GM12878 (cell line): ENCODE results near the gene CCDC9. TPM values are rescaled to one million over a fixed set of nuclear protein-coding genes. Genes with fewer than 3 reads are reported as not detected.
A peak's percentile ranks its signal among the peaks of the same experiment; 100 is the strongest.

Experiments used
- ATF3 ChIP-seq: IDR thresholded peaks from 2 replicates; pipeline ENCODE4 v1.6.1; 2011; ENCODE audit warnings: low read depth, mild to moderate bottlenecking, low read length, moderate library complexity, borderline replicate concordance; ENCODE audit errors: extremely low read depth
- BHLHE40 ChIP-seq, 2 experiments: fragments of 450-650 bp in 1 of 2; IDR thresholded peaks; 2 replicates each; pipeline ENCODE4 v1.6.1; 2011 to 2017; ENCODE audit warnings: low read depth in 2 of 2, borderline replicate concordance in 1 of 2, improper control_type of control experiment in 1 of 2, low read length in 1 of 2, mild to moderate bottlenecking in 1 of 2
- CREB1 ChIP-seq: IDR thresholded peaks from 2 replicates; pipeline ENCODE4 v1.6.1; 2012; ENCODE audit warnings: low read depth, mild to moderate bottlenecking, inconsistent platforms
- CUX1 ChIP-seq: IDR thresholded peaks from 2 replicates; pipeline ENCODE4 v1.6.1; 2012; ENCODE audit warnings: improper control_type of control experiment, low read depth, low read length; ENCODE audit not compliant: insufficient replicate concordance
- FOXK2 ChIP-seq: fragments of 450-650 bp; IDR thresholded peaks from 2 replicates; pipeline ENCODE4 v1.6.1; 2017; ENCODE audit warnings: mild to moderate bottlenecking, moderate library complexity
- HDGF ChIP-seq: fragments of 450-650 bp; IDR thresholded peaks from 2 replicates; pipeline ENCODE4 v1.6.1; 2016; ENCODE audit warnings: antibody characterized with exemption
- IKZF1 ChIP-seq: fragments of 450-650 bp; conservative IDR thresholded peaks from 2 replicates; pipeline ENCODE4 v1.6.1; 2017; ENCODE audit warnings: antibody characterized with exemption, mild to moderate bottlenecking
- NR2F1 ChIP-seq: fragments of 450-650 bp; conservative IDR thresholded peaks from 2 replicates; pipeline ENCODE4 v1.6.1; 2017; ENCODE audit warnings: mild to moderate bottlenecking
- PAX5 ChIP-seq: IDR thresholded peaks from 2 replicates; pipeline ENCODE4 v1.6.1; 2011; ENCODE audit warnings: low read depth, low read length, borderline replicate concordance
- PML ChIP-seq: IDR thresholded peaks from 2 replicates; pipeline ENCODE4 v1.6.1; 2012; ENCODE audit warnings: low read length, inconsistent platforms
- POLR2A ChIP-seq: IDR thresholded peaks from 2 replicates; pipeline ENCODE4 v1.6.1; 2011; ENCODE audit warnings: low read depth, mild to moderate bottlenecking, low read length
- SREBF2 ChIP-seq: IDR thresholded peaks from 2 replicates; pipeline ENCODE4 v1.6.1; 2012; ENCODE audit warnings: mild to moderate bottlenecking, low read length
- SRF ChIP-seq, 2 experiments: IDR thresholded peaks; 2 replicates each; pipeline ENCODE4 v1.6.1; 2011; ENCODE audit warnings: low read depth in 2 of 2, low read length in 2 of 2, mild to moderate bottlenecking in 1 of 2, moderate library complexity in 1 of 2
- ZBTB4 ChIP-seq: fragments of 450-650 bp; formaldehyde crosslinking; IDR thresholded peaks from 2 replicates; pipeline ENCODE4 v1.4.0; 2022; ENCODE audit warnings: mild to moderate bottlenecking, moderate library complexity
- ZNF592 ChIP-seq: fragments of 450-650 bp; IDR thresholded peaks from 2 replicates; pipeline ENCODE4 v1.6.1; 2017; ENCODE audit warnings: mild to moderate bottlenecking, moderate library complexity
- polyA plus RNA-seq, 11 experiments: library from polyadenylated mRNA; depleted of rRNA in 4 of 11; unstranded in 6 of 11; stranded (reverse) in 5 of 11; fragments of >200 nt; fragmentation: Nextera tagmentation in 4 of 11; fragmentation: Illumina TruSeq in 1 of 11; extraction: Ambion mirVana in 4 of 11; extraction: Trizol in 1 of 11; gene quantifications; 1 replicate in 1 of 11; 2 replicates in 10 of 11; pipeline versions ENCODE4 v1.2.1 to v1.2.3, GENCODE V29; 2011 to 2016; ENCODE audit warnings: inconsistent platforms in 2 of 11, missing spikeins in 2 of 11, low read depth in 1 of 11
- total RNA-seq, 4 experiments: library from RNA; depleted of rRNA in 3 of 4; stranded (reverse); fragments of >200 nt in 3 of 4; fragmentation: Illumina TruSeq in 1 of 4; extraction: Trizol in 1 of 4; gene quantifications; 2 replicates each; pipeline versions ENCODE4 v1.2.1 to v1.2.3, GENCODE V29; 2013 to 2021

CCDC9 gene
- total and polyA plus RNA-seq, 10 of the 15 experiments (the other 5 are each of a cell fraction or from before 2014, with no cell fraction given) = 0.18 to 17.5 (median 7.1) TPM; not detected in 1

- TF ChIP-seq SREBF2 (no peak), CUX1 (no peak), NR2F1 (no peak), ZNF592 (no peak), BHLHE40 (IDR thresholded peaks at IDR 0.05; ENCODE audit: borderline replicate concordance in 1 of 2, low read depth in 2 of 2, low read length in 1 of 2) (peak in 1 of 2 experiments; percentile 7; a peak in 1 of 4 replicates), FOXK2 (no peak; the same call in 1 of the 2 replicates), SRF (IDR thresholded peaks at IDR 0.05; ENCODE audit: low read depth in 2 of 2, low read length in 2 of 2) (peak; percentile 39 to 49; a peak in 1 of 4 replicates), CREB1 (peak; percentile 90), PAX5 (peak; percentile 96), ATF3 (no peak), ZBTB4 (CRISPR knock-in tag) (no peak), IKZF1 (no peak), HDGF (peak; percentile 99), POLR2A (peak; percentile 10; the same call in 1 of the 2 replicates), PML (no peak)
Measured at GRCh38 chr19:47256693-47257410, 527 bp downstream of the CCDC9 start (continued).
